ENCODE data around the gene GMPR2. TPM values are rescaled to one million over a fixed set of nuclear protein-coding genes. Genes with fewer than 3 reads are reported as not detected.
A peak's percentile ranks its signal among the peaks of the same experiment; 100 is the strongest.

The GMPR2 gene
- polyA plus RNA-seq, 3 donors: 84.4 to 84.7 (median 84.5) TPM

GRCh38 chr14:24211311-24211710 lies 21.4 kb upstream of the GMPR2 start:
- intact Hi-C loops (cut with micrococcal nuclease): loop anchor here in 1 of 2 donors (10.0 kb wide), 1 partner anchor 93 kb away; the partner anchor contains the start of gene CIDEB
- Mint-ChIP-seq H3K4me1 (peaks cover 36% of the 10 kb centered on the region), H3K27ac (peak overlapping the region in 3 of 7 donors; percentile 2 to 100 (median 77)), H3K9me3 (no peaks in the 10 kb centered on the region), H3K36me3 (peaks cover 51 to 52% of the 10 kb centered on the region in 2 donors), H3K4me3 (no peak overlapping the region), H3K27me3 (ENCODE audit: low read depth in 3 of 3) (peaks cover 0 to 4% (median 0%) of the 10 kb centered on the region in 3 donors)
- Histone ChIP-seq H3K9ac (ENCODE audit: insufficient read depth, low read length, poor library complexity, severe bottlenecking) (no peak overlapping the region), H3K4me3 (replicated peaks in 1 of 3; ENCODE audit: low read depth in 2 of 3, low read length in 3 of 3) (no peak overlapping the region), H3K27ac (ENCODE audit: low read depth in 1 of 2, low read length in 2 of 2) (peak overlapping the region in 1 of 2 donors; percentile 33), H3K9me3 (replicated peaks in 1 of 2; ENCODE audit: control insufficient read depth in 1 of 2, insufficient read depth in 1 of 2, low read length in 2 of 2) (no peaks in the 10 kb centered on the region), H3K79me2 (ENCODE audit: insufficient read depth, low read length) (peaks cover 39% of the 10 kb centered on the region), H3K36me3 (replicated peaks in 1 of 2; ENCODE audit: control insufficient read depth in 1 of 2, insufficient read depth in 2 of 2, low read length in 2 of 2) (peaks cover 46 to 55% of the 10 kb centered on the region in 2 donors), H3K4me1 (ENCODE audit: control insufficient read depth in 1 of 2, insufficient read depth in 2 of 2, low read length in 2 of 2) (peaks cover 28 to 35% of the 10 kb centered on the region in 2 donors), H3K27me3 (ENCODE audit: control insufficient read depth in 2 of 2, insufficient read depth in 2 of 2, low read length in 2 of 2) (no peaks in the 10 kb centered on the region), H3K4me2 (replicated peaks; ENCODE audit: extremely low read depth, low read length, poor library complexity, severe bottlenecking) (no peak overlapping the region), H2AFZ (ENCODE audit: insufficient read depth, low read depth, low read length, poor library complexity, severe bottlenecking) (no peak overlapping the region), H4K20me1 (ENCODE audit: insufficient read depth, low read length) (peaks cover 24% of the 10 kb centered on the region)
- DNase-seq: no peak
- WGBS (ENCODE audit: insufficient coverage): 98% methylated on average over 5 of the region's 6 CpGs
- no peak for TF ChIP-seq CTCF (IDR thresholded peaks at IDR 0.05)

- Histone ChIP-seq H3K27me3 (ENCODE audit: control insufficient read depth in 2 of 2, insufficient read depth in 2 of 2, low read length in 2 of 2) (no peaks in the 10 kb centered on the region), H3K9ac (ENCODE audit: insufficient read depth, low read length, poor library complexity, severe bottlenecking) (peak within 1 kb of the TSS; percentile 96), H3K79me2 (ENCODE audit: insufficient read depth, low read length) (peaks cover 34% of the 10 kb centered on the region), H2AFZ (ENCODE audit: insufficient read depth, low read depth, low read length, poor library complexity, severe bottlenecking) (peak within 1 kb of the TSS; percentile 69), H3K4me2 (replicated peaks; ENCODE audit: extremely low read depth, low read length, poor library complexity, severe bottlenecking) (peak within 1 kb of the TSS; percentile 70), H4K20me1 (ENCODE audit: insufficient read depth, low read length) (peaks cover 5% of the 10 kb centered on the region), H3K36me3 (replicated peaks in 1 of 2; ENCODE audit: control insufficient read depth in 1 of 2, insufficient read depth in 2 of 2, low read length in 2 of 2) (peaks cover 32 to 46% of the 10 kb centered on the region in 2 donors), H3K9me3 (replicated peaks in 1 of 2; ENCODE audit: control insufficient read depth in 1 of 2, insufficient read depth in 1 of 2, low read length in 2 of 2) (no peaks in the 10 kb centered on the region), H3K4me3 (replicated peaks in 1 of 3; ENCODE audit: low read depth in 2 of 3, low read length in 3 of 3) (peak within 1 kb of the TSS; percentile 50 to 84 (median 81)), H3K4me1 (ENCODE audit: control insufficient read depth in 1 of 2, insufficient read depth in 2 of 2, low read length in 2 of 2) (peaks cover 30 to 36% of the 10 kb centered on the region in 2 donors), H3K27ac (ENCODE audit: low read depth in 1 of 2, low read length in 2 of 2) (peak within 1 kb of the TSS; percentile 98 to 99)
- intact Hi-C loops (cut with micrococcal nuclease): loop anchor here in 1 of 2 donors (10.0 kb wide), 1 partner anchor 92 kb away; the partner anchor contains the start of gene CIDEB
- under 1% methylated on average over 30 of the region's 53 CpGs for WGBS (ENCODE audit: insufficient coverage)
- Mint-ChIP-seq H3K4me1 (peaks cover 35% of the 10 kb centered on the region), H3K27me3 (ENCODE audit: low read depth in 3 of 3) (peaks cover 0 to 4% (median 0%) of the 10 kb centered on the region in 3 donors), H3K9me3 (no peaks in the 10 kb centered on the region), H3K27ac (peak within 1 kb of the TSS; percentile 95 to 100 (median 99)), H3K4me3 (peak within 1 kb of the TSS; percentile 87 to 94), H3K36me3 (peaks cover 45 to 48% of the 10 kb centered on the region in 2 donors)
- TF ChIP-seq CTCF (IDR thresholded peaks at IDR 0.05): no peak
- peak; percentile 97 to 99 (median 98) for DNase-seq
Measured at GRCh38 chr14:24212924-24213865, 19.5 kb upstream of the GMPR2 start, which contains the start of gene CHMP4A. Gene CHMP4A, minus strand, starts transcription at chr14:24213488. Its CDS starts 49 bp downstream, at chr14:24213439.

Data from CD14-positive monocyte (primary cell).